ENCODE results near the gene TMED10.

The TMED10 gene

DNA sequence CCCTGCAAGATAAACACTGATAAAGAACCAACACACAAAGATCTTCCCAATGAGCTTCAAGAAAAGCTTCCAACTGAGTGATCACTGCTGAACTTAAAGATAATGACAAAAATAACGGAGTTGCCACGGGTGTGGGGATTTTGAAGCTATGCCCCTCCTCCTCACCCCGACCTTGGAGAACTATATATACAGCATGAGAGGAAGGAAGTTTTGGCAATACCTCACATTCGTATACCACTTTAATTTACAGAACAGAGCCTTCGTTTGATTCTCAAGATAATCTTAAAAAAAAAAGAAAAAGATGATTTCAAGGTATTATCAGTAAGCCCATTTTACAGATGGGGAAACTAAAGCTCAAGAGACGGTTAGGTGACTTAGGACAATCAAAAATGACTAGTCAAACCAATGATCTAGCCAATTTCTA, 50.3 kb downstream of the TMED10 start:
- no peak for DNase-seq

GRCh38 chr14:75125617-75126016, 50.8 kb downstream of the TMED10 start:
- no peak for DNase-seq

DNA sequence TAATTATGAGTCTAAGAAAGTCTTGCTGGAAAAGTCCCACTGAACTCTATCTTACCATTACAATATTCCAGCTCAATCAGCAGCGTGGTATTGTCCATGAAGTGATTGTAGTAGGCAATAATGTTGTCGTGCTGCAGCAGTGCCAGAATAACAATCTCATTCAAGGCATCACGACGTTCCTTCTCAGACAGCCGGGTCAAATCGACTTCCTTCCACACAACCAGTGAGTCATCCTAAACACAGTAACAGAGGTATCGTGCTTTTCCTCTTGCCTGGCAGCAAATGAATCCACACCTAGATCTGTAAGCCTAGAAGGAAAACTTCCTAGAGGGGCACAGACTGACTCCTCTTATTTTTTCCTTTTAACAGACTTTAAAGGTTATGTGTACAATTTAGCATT, 52.4 kb downstream of the TMED10 start:
- peak; percentile 50 for DNase-seq

DNA sequence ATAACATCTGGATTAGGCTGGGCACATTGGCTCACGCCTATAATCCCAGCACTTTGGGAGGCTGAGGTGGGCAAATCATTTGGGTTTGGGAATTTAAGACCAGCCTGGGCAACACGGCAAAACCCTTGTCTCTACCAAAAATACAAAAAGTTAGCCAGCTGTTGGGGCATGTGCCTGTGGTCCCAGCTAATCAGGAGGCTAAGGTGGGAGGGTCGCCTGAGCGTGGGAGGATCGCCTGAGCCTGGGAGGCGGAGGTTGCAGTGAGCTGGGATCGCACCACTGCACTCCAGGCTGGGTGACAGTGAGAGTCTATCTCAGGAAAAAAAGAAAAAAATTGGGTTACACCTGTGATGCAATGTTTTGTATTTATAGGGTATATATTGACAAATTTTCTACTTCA, 54.9 kb downstream of the TMED10 start:
- no peak for DNase-seq

- no peak for DNase-seq
Measured at GRCh38 chr14:75120541-75121291, 55.7 kb downstream of the TMED10 start.

GRCh38 chr14:75119056-75119455, 57.4 kb downstream of the TMED10 start:
- no peak for DNase-seq

DNA sequence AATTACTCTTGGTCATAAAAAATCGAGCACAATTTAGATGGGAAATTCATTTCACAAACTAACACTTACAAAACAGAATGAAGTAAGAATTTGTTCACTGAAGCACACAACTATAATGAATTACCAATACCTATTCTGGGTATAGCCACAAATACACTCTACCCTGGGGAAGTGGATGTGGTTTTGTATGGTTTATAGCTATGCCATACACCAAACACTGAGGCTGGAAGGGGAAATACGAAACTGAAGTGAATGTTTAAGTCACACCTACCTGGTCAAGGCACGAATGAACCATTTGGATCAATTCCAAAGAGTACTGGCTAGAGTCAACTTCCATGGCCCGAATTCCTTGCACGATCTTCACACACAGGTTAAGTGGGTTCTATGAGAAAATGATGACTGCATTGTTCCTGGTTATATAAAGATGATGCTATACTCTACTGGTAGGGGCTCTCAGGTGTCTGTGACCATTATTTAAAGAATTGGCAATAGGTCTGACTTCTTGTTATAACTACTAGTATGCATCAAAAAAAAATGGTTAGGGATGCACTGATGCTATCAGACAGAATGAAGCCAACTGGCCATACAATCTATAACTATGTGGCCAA, 62.4 kb downstream of the TMED10 start:
- no peak for DNase-seq

- no peak for DNase-seq
Measured at GRCh38 chr14:75109877-75110276, 66.5 kb downstream of the TMED10 start.

- no peak for DNase-seq
Measured at GRCh38 chr14:75107186-75107585, 69.2 kb downstream of the TMED10 start.

- DNase-seq: no peak
Measured at GRCh38 chr14:75101491-75101890, 74.9 kb downstream of the TMED10 start.

- no peak for DNase-seq
Measured at GRCh38 chr14:75098682-75099081, 77.7 kb downstream of the TMED10 start.

GRCh38 chr14:75098212-75098611, 78.2 kb downstream of the TMED10 start:
- DNase-seq: no peak

DNA sequence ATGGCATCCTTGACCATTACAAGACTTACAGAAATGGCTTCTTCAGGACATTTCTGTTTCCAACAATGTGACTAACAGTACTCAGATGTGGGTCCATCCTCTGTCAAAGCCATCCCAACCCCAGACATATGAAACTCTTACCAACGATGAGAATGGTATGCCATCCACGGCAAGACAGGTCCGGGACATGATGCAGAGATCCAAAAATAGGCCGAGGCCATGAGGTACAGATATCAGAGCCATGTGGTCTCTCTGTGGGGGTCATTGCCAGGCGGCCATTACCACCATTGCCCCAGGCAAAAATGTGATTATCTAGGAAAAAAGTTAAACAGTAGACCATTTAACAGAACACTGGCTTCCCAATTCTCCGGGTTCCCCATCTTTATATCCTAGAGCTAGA, 79.5 kb downstream of the TMED10 start:
- no peak for DNase-seq

- DNase-seq: no peak
Measured at GRCh38 chr14:75095690-75096089, 80.7 kb downstream of the TMED10 start.

DNA sequence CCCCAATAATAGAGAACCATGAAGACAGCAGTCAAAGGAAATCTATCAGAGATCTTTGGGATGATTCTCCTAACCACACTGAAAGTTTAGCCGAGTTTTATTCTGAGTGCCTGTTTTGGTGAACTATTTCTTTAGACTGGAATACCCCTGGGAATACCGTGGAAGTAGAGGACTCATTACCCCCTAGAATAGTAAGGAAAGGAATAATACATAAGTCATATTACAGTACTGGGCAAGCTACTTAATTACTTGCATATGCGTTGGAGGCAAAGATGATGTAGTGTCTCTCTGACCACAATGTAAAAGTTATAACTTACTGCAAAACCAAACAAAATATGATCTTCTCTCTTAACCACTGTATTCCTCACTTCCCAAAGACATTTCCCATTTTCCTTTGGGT, 81.5 kb downstream of the TMED10 start:
- DNase-seq: no peak

- no peak for DNase-seq
Measured at GRCh38 chr14:75092698-75093097, 83.7 kb downstream of the TMED10 start.

- no peak for DNase-seq
Measured at GRCh38 chr14:75091251-75091650, 85.2 kb downstream of the TMED10 start.

- no peak for DNase-seq
Measured at GRCh38 chr14:75090353-75090752, 86.1 kb downstream of the TMED10 start.

- peak; percentile 54 for DNase-seq
Measured at GRCh38 chr14:75088566-75089373, 87.6 kb downstream of the TMED10 start.

- DNase-seq: no peak
Measured at GRCh38 chr14:75088153-75088552, 88.3 kb downstream of the TMED10 start.

- no peak for DNase-seq
Measured at GRCh38 chr14:75084513-75084912, 91.9 kb downstream of the TMED10 start.

GRCh38 chr14:75083271-75083670, 93.1 kb downstream of the TMED10 start:
- no peak for DNase-seq

DNA sequence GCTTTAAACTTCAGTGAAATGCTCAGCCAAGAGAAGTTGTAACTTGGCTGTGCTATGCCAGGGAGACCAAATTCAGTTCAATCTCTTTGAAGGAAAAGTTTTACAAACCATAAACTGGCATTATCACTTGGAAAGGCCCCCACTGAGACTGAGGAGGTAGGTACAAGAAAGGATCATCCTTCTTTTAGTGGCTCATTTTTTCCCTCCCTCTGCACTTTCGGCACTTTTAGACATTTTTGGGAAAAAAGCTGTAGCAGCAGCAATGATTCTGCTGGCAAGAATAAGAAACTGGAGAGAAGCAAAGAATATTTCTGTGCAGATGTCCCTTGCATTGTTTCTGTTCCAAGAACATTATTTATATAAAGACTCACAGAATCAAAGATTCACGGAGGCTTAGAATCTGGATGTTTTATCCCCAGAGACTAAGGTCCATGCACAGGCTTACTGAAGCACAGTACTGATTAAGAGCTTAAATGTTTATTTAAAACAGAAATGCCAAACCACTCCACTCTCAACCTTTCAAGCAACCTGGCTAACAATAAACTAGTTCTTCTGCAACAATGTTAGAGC, 94.7 kb downstream of the TMED10 start:
- DNase-seq: no peak
